Measurements from ENCODE around the gene KDM5B.

- TF ChIP-seq POLR2A (IDR thresholded peaks at IDR 0.05; ENCODE audit: low read length) (no peak), GATA1 (IDR thresholded peaks at IDR 0.05; ENCODE audit: low read depth, low read length) (no peak)
These were observed 97.9 kb downstream of the KDM5B start, which contains the start of gene SYT2 for GRCh38 chr1:202710070-202711045.
